AG09309 (cell line): ENCODE measurements around the gene TUBA3E.
"Not testable (repeated sequence)": the region's sequence is repeated elsewhere in the genome, so short reads cannot be mapped to it uniquely, and the experiment has no call there.

Experiments used
- DNase-seq: peaks from one replicate; pipeline ENCODE4 v3.0.0-alpha.2; 2010; ENCODE audit warnings: low read depth
- H3K4me3 ChIP-seq: 2 replicates; pipeline ENCODE4 v1.5.1; 2011; ENCODE audit warnings: mild to moderate bottlenecking, low read depth, low read length, moderate library complexity; ENCODE audit not compliant: control insufficient read depth
- TF ChIP-seq, protein P1 (sequence below): IDR thresholded peaks from 2 replicates; pipeline ENCODE4 v1.5.1; 2011; ENCODE audit warnings: mild to moderate bottlenecking, low read depth, low read length, inconsistent platforms; ENCODE audit not compliant: insufficient read depth, control insufficient read depth; ENCODE audit errors: missing control alignments

Gene TUBA3E

DNA sequence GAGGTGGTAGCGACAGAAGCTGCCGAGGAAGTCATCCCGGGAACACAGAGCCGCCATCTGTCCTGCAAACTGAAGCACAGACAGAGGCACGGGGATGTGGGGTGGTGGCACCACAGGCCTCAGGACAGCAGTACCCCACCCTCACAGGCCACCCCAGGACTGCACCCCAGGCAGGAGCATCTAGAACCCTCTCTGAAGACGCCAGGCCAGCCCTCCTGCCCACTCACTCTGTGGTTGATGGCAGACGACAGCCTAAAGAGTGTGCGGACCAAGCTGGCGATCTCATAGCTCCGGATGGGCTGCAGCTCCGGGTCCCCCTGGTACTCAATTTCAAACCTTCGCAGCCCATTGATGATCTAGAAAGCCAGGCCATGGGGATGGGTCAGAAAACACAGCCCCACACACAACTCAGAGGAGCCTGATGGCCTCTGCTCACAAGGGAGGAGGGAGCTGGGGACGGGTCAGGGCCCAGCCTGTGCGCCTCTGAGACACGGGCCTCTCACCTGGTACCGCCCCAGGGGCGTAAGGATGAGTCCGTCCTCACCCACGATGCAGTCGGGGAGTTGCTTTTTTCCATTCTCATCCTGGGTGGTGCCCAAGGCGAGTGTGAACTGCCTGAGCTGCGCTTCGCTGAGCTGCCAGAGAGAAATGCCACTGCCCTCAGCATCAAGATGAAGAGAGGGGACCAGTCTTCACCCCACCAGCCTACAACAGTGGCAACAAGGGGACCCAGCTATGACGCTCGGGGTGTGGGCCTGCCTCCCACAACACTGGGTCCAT, 45.2 kb downstream of the TUBA3E start:
- no peak for DNase-seq
- H3K4me3 ChIP-seq = no peak overlapping the region
- TF ChIP-seq, protein P1, sequence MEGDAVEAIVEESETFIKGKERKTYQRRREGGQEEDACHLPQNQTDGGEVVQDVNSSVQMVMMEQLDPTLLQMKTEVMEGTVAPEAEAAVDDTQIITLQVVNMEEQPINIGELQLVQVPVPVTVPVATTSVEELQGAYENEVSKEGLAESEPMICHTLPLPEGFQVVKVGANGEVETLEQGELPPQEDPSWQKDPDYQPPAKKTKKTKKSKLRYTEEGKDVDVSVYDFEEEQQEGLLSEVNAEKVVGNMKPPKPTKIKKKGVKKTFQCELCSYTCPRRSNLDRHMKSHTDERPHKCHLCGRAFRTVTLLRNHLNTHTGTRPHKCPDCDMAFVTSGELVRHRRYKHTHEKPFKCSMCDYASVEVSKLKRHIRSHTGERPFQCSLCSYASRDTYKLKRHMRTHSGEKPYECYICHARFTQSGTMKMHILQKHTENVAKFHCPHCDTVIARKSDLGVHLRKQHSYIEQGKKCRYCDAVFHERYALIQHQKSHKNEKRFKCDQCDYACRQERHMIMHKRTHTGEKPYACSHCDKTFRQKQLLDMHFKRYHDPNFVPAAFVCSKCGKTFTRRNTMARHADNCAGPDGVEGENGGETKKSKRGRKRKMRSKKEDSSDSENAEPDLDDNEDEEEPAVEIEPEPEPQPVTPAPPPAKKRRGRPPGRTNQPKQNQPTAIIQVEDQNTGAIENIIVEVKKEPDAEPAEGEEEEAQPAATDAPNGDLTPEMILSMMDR = no peak

DNA sequence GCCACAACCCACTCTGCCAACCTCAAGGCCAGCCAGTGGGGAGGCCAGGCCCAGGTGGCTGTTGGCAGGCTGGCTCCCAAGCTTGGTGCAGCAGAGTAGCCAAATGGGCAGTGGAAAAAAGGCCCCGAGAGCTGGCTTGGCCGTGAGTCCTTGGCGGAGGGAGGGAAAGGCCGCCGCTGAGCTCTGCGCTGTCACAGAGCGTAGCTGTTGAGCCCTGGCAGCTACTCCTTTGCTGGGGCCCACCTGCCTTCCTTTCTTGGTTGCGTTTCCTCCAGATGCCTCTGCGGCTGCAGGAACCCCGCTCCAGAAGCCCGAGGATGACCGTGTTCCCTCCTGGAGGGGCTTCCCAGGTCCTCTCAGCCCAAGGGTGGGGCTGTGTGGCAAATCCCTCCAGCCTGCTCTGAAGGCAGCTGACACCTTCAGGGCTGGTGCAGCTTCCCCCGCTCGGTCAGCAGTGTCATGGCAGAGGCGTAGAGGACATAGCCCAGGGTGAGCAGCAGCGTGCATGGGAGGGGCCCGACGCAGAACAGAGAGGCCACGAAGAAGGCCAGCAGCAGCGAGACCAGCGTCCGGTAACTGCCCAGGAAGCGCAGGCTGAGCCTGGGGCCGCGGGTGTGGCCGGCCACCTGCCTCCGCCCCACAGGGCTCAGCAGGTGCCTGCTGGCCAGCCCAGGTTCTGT, 46.0 kb downstream of the TUBA3E start:
- not testable (repeated sequence) for DNase-seq

DNA sequence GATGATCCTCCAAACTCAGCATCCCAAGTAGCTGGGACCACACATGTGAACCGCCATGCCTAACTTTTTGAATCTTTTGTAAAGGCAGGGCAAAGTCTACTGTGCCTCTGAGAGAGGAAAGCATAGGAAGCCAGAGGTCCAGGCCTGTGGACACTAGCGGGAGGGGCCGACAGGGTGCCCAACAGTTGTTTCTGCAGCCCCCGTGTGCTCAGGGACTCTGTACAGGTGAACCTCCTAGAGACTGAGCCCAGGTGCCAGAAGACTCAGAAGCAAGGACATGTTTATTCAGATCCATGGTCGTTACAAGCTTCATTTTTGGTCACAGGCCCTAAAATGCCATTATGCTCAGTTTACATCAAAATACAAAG, 47.1 kb downstream of the TUBA3E start:
- not testable (repeated sequence) for DNase-seq, H3K4me3 ChIP-seq

More for the DNA sequence above, 46.0 kb downstream of the TUBA3E start:
- not testable (repeated sequence) for H3K4me3 ChIP-seq

DNA sequence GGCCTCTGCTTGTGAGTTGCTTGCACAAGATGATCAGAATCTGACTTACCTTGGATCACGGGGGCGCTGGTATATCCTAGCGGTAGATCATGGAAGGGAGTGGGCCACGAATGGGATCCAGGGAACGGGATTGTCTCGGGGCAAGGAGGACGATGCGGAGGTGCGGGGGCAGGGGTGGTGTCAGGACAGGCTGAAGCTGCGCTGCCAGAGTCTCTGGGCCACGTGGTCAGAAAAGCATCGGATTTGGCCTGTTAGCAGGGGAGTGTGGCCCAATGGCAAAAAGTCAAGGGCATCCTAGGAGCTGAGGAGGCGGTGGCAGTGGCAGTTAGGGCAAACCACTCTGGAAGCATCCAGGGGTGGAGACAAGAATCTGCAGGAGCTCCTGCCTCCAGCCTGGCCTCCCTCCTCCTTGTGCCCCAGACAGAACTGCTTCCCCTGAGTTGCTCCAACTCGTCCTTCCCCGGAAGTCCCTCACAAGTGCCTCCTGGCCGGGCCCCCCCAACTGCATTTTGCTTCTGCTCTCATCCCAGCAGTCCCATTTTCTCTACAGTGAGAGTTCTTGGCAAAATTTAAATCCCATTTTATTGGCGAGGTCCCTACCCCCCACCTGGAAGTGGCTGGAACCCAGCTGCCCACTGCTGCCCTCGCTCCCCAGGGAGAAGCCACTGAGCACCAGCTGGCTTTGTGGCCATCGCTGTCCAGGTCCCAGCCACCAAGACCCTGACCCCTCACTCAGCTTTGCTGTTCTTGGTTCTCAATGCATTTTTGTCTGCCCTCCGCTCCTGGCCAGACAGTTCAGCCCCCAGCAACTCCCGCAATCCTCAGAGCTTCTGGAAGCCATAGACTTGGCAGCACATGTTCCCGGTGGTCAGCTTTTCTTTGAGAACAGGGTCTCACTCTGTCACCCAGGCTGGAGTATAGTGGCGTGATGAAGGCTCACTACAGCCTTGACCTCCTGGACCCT, 47.8 kb downstream of the TUBA3E start:
- TF ChIP-seq, protein P1 = no peak
- no peak for DNase-seq

GRCh38 chr2:130148515-130148914, 49.7 kb downstream of the TUBA3E start:
- not testable (repeated sequence) for H3K4me3 ChIP-seq, DNase-seq

More for the DNA sequence above, 47.8 kb downstream of the TUBA3E start:
- no peak overlapping the region for H3K4me3 ChIP-seq

DNA sequence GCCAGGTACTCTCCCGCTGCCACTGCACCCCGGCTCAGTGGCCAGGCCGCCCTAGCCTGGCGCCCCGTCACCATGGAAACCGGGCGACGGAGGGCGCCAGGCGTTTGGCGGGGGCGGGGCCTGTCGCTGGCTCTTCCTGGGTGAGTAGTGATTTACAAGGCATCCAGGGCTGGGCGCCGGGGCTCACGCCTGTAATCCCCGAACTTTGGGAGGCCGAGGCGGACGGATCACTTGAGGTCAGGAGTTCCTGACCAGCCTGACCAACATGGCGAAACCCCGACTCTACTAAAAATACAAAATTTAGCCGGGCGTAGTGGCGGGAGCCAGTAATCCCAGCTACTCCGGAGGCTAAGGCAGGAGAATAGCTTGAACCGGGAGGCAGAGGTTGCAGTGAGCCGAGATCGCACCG, 53.2 kb downstream of the TUBA3E start, which contains the start of gene CCDC74B:
Gene CCDC74B (minus strand): TSS at position 107 of the 409 bp plus-strand sequence. CDS start 116 bp downstream, outside the sequence.
- H3K4me3 ChIP-seq = peak within 1 kb of the TSS; percentile 38
- not testable (repeated sequence) for DNase-seq

DNA sequence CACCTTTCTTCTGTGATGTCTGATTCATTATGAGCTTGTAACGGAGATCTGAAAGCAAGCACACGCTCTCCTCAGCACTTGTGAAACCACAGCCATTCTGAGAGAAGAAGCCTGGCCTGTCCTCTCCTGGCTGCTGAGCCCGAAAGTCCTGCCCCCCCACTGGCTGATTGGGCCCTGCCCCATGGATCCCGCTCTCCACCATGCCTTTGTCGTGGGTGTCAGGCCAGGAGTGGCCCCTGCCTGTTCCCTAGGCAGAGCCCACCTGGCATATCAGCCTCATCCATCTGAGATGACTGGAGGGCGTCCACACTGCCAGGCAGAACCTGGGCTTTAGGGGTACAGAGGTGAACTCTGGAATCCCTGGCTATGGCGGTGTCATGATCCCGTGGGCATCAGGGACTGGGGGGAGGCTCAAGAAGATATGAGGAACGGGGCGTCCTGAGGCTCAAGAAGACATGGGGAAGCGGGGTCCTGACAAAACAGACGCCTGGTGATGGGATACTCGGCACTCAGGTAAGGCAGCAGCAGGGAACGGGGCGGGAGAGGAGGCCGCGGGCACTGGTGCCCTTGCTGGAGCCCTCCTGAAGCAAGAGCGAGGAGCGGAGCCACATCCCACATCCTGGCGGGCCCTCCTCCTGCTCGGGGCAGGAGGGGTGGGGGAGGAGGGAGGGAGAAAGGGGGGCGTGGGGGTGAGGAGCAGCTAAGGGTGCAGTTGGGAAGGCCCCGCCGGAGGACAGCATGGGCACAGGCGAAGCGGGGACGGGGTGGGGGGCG, 54.8 kb downstream of the TUBA3E start:
- DNase-seq, H3K4me3 ChIP-seq: not testable (repeated sequence)

- not testable (repeated sequence) for H3K4me3 ChIP-seq, DNase-seq
Observed at GRCh38 chr2:130142396-130143265, 55.6 kb downstream of the TUBA3E start.
